PC-3 (cell line): ENCODE results near the gene ENG.

Experiments used
- EZH2 ChIP-seq: fragments of 300-600 bp; sonication (generic); IDR thresholded peaks from one replicate; pipeline ENCODE4 v1.6.1; 2017; ENCODE audit warnings: antibody characterized with exemption, mild to moderate bottlenecking, low read length; ENCODE audit not compliant: unreplicated experiment
- TF ChIP-seq, protein P1 (sequence below): fragments of 300-600 bp; sonication (generic); conservative IDR thresholded peaks from 2 replicates; pipeline ENCODE4 v1.5.1; 2017; ENCODE audit warnings: antibody characterized with exemption, low read depth, mild to moderate bottlenecking, low read length

DNA sequence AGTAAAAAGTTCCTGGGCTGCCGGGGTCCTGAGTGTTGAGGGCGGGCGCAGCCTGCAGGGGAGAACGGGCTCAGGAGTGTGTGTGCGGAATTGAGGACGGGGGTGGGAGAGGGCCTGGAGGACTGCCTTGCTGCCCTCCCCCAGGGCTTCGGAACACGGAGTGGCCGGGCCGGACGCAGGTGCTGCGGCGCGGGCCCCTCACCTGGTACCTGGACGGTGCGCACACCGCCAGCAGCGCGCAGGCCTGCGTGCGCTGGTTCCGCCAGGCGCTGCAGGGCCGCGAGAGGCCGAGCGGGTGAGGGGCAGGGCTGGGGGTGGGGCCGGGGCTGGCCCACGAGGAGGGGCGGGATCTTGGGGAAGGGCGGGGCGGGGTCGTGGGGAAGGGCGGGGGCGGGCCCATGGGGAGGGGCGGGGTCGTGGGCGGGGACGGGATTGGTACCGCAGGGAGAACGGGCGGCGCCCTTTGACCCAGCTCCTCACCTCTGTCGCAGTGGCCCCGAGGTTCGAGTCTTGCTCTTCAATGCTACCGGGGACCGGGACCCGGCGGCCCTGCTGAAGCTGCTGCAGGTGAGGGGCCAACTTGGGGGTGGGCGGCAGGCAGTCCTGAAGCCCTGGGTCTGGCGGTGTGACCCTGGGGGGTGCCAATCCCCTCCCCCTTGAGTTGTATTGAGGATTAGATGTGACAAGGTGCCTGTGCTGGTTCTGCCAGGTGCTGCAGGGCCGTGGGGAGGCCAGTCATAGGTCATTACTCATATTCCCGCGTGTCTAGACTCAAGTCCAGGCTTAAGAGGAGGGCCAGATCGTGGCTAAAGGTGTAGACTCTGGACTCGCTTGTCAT lies 44.7 kb downstream of the ENG start:
- TF ChIP-seq, protein P1, sequence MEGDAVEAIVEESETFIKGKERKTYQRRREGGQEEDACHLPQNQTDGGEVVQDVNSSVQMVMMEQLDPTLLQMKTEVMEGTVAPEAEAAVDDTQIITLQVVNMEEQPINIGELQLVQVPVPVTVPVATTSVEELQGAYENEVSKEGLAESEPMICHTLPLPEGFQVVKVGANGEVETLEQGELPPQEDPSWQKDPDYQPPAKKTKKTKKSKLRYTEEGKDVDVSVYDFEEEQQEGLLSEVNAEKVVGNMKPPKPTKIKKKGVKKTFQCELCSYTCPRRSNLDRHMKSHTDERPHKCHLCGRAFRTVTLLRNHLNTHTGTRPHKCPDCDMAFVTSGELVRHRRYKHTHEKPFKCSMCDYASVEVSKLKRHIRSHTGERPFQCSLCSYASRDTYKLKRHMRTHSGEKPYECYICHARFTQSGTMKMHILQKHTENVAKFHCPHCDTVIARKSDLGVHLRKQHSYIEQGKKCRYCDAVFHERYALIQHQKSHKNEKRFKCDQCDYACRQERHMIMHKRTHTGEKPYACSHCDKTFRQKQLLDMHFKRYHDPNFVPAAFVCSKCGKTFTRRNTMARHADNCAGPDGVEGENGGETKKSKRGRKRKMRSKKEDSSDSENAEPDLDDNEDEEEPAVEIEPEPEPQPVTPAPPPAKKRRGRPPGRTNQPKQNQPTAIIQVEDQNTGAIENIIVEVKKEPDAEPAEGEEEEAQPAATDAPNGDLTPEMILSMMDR, result no peak
- TF ChIP-seq EZH2, result no peak
